ENCODE measurements around the gene OR9Q1.

OR9Q1 gene

DNA sequence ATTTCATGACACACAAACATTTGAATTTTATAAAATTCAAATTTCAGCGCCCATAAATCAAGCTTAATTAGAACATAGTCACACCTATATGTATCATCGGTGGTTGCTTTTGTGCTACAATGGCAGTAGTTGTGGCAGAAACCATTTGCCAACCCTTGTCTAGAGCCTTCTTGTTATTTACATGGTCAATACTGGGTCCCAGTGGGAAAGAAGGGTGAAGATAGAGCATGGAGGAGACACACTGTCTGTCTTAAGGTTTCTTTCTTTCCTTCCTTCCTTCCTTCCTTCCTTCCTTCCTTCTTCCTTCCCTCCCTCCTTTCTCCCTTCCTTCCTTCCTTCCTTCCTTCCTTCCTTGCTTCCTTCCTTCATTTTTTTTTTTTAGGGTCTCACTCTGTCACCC, 10.8 kb downstream of the OR9Q1 start:
- no peaks in the 10 kb centered on the region for H3K9me2 ChIP-seq (replicated peaks; ENCODE audit: low read depth, low read length)
- no peaks in the 10 kb centered on the region for H3K27me3 ChIP-seq (ENCODE audit: insufficient read depth, low read length, poor library complexity, severe bottlenecking)
- H3K4me1 ChIP-seq (ENCODE audit: insufficient read depth, low read length, poor library complexity, severe bottlenecking) = no peaks in the 10 kb centered on the region
- H3F3A ChIP-seq (ENCODE audit: low read depth) = no peaks in the 10 kb centered on the region
- H2AFZ ChIP-seq (ENCODE audit: low read length) = no peak overlapping the region
- no peaks in the 10 kb centered on the region for H4K20me1 ChIP-seq (ENCODE audit: insufficient read depth, low read length, poor library complexity, severe bottlenecking)
- no peaks in the 10 kb centered on the region for H3K36me3 ChIP-seq (ENCODE audit: insufficient read depth, low read length)
- H3K4me2 ChIP-seq (ENCODE audit: low read depth, low read length, poor library complexity, severe bottlenecking) = no peak overlapping the region
- no peaks in the 10 kb centered on the region for H3K79me2 ChIP-seq (ENCODE audit: insufficient read depth, low read length)
- TF ChIP-seq, protein P1, sequence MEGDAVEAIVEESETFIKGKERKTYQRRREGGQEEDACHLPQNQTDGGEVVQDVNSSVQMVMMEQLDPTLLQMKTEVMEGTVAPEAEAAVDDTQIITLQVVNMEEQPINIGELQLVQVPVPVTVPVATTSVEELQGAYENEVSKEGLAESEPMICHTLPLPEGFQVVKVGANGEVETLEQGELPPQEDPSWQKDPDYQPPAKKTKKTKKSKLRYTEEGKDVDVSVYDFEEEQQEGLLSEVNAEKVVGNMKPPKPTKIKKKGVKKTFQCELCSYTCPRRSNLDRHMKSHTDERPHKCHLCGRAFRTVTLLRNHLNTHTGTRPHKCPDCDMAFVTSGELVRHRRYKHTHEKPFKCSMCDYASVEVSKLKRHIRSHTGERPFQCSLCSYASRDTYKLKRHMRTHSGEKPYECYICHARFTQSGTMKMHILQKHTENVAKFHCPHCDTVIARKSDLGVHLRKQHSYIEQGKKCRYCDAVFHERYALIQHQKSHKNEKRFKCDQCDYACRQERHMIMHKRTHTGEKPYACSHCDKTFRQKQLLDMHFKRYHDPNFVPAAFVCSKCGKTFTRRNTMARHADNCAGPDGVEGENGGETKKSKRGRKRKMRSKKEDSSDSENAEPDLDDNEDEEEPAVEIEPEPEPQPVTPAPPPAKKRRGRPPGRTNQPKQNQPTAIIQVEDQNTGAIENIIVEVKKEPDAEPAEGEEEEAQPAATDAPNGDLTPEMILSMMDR (conservative IDR thresholded peaks at IDR 0.05; ENCODE audit: low read length) = no peak
- no peak for TF ChIP-seq EZH2phosphoT487 (IDR thresholded peaks at IDR 0.05; ENCODE audit: borderline replicate concordance)
- H3K4me3 ChIP-seq (ENCODE audit: low read length, poor library complexity, severe bottlenecking) = no peak overlapping the region
- no peaks in the 10 kb centered on the region for H3K9me3 ChIP-seq (ENCODE audit: insufficient read depth, low read depth, low read length)
- H3K9ac ChIP-seq (ENCODE audit: low read depth, low read length, poor library complexity, severe bottlenecking) = no peak overlapping the region

GRCh38 chr11:58039589-58039988, 15.9 kb downstream of the OR9Q1 start:
- Histone ChIP-seq H4K20me1 (ENCODE audit: insufficient read depth, low read length, poor library complexity, severe bottlenecking) (no peaks in the 10 kb centered on the region), H3F3A (ENCODE audit: low read depth) (no peaks in the 10 kb centered on the region), H3K27me3 (ENCODE audit: insufficient read depth, low read length, poor library complexity, severe bottlenecking) (no peaks in the 10 kb centered on the region), H3K4me1 (ENCODE audit: insufficient read depth, low read length, poor library complexity, severe bottlenecking) (no peaks in the 10 kb centered on the region), H3K9me2 (replicated peaks; ENCODE audit: low read depth, low read length) (no peaks in the 10 kb centered on the region), H3K79me2 (ENCODE audit: insufficient read depth, low read length) (no peaks in the 10 kb centered on the region), H3K36me3 (ENCODE audit: insufficient read depth, low read length) (no peaks in the 10 kb centered on the region), H3K9me3 (ENCODE audit: insufficient read depth, low read depth, low read length) (no peaks in the 10 kb centered on the region), H3K4me2 (ENCODE audit: low read depth, low read length, poor library complexity, severe bottlenecking) (no peak overlapping the region), H3K4me3 (ENCODE audit: low read length, poor library complexity, severe bottlenecking) (no peak overlapping the region), H3K9ac (ENCODE audit: low read depth, low read length, poor library complexity, severe bottlenecking) (no peak overlapping the region), H2AFZ (ENCODE audit: low read length) (no peak overlapping the region)
- no peak for TF ChIP-seq EZH2phosphoT487 (IDR thresholded peaks at IDR 0.05; ENCODE audit: borderline replicate concordance)
- TF ChIP-seq, protein P1 (conservative IDR thresholded peaks at IDR 0.05; ENCODE audit: low read length) = no peak

DNA sequence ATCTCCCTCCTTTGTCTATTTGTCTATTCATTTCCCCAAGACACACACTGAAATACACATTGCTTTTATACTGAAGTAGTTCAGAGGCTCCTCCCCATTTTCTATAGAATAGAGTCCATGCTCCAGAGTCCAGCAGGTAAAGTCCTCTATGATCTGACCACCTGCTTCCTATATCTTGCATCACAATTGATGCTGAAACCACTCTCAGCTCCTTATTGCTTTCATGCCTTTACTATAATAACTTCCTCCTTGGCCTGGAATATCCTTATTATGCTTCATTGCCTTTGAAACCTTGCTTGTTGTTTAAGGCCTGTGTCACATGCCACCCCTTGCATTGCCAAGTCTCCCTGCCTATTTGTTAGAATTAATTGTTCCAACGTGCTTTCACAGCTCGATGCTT, 19.7 kb downstream of the OR9Q1 start:
- Histone ChIP-seq H3K4me2 (ENCODE audit: low read depth, low read length, poor library complexity, severe bottlenecking) (no peak overlapping the region), H3K36me3 (ENCODE audit: insufficient read depth, low read length) (no peaks in the 10 kb centered on the region), H2AFZ (ENCODE audit: low read length) (no peak overlapping the region), H3K4me1 (ENCODE audit: insufficient read depth, low read length, poor library complexity, severe bottlenecking) (no peaks in the 10 kb centered on the region), H3K4me3 (ENCODE audit: low read length, poor library complexity, severe bottlenecking) (no peak overlapping the region), H3K9me3 (ENCODE audit: insufficient read depth, low read depth, low read length) (no peaks in the 10 kb centered on the region), H4K20me1 (ENCODE audit: insufficient read depth, low read length, poor library complexity, severe bottlenecking) (no peaks in the 10 kb centered on the region), H3K27me3 (ENCODE audit: insufficient read depth, low read length, poor library complexity, severe bottlenecking) (no peaks in the 10 kb centered on the region), H3F3A (ENCODE audit: low read depth) (no peaks in the 10 kb centered on the region), H3K9ac (ENCODE audit: low read depth, low read length, poor library complexity, severe bottlenecking) (no peak overlapping the region), H3K9me2 (replicated peaks; ENCODE audit: low read depth, low read length) (no peaks in the 10 kb centered on the region), H3K79me2 (ENCODE audit: insufficient read depth, low read length) (no peaks in the 10 kb centered on the region)
- TF ChIP-seq EZH2phosphoT487 (IDR thresholded peaks at IDR 0.05; ENCODE audit: borderline replicate concordance) = no peak
- TF ChIP-seq, protein P1 (conservative IDR thresholded peaks at IDR 0.05; ENCODE audit: low read length) = no peak

Measured in Loucy (cell line).